CD4-positive, alpha-beta T cell treated with Interleukin-12 subunit alpha and Interleukin-12 subunit beta, for 1 hour (primary cell): ENCODE measurements around the gene ANAPC2.

Experiments used
- DNase-seq: peaks from one replicate; pipeline ENCODE4 v3.0.0-alpha.2; 2020

ANAPC2 gene

DNA sequence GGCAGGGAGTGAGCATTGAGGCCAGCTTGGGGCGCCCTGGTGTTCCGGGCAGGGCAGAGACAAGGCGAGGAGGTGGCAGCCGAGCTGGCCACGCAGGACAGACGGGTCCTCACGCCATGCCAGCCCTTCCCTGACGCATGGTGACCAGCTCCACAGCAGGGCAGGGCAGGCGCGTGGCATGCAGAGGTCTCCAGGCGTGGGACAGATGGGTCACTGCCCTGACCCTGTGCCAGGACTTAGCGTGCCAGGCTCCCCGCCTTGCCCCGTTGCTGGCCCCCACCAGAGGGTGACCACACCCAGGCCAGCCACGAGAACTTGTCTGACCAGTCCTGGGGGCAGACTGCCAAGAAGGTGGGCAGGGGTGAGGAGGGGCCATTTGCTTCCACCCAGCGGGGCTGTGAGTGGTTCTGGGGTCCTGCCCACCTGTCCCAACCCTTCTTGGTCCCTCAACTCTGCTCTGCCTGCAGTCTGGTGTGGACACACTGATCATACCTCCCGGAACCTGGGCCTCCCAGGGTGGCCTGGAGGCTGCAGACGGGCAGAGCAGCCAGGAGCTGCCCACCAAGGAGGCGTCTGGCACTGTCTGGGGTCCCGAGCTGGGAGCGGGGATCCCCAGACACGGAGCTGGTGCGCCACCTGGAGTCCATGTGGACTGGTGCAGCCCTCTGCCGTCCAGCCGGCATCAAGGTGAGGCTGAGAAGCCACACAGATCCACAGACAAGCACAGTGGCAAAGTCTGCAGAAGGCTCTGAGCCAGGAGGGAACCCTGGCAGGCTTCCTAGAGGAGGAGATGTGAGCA is 38.9 kb upstream of the ANAPC2 start, which contains the start of gene RNF224:
Gene RNF224 (plus strand): TSS at position 449 of the 799 bp plus-strand sequence. CDS start 834 bp downstream, outside the sequence.
- peak; percentile 85 for DNase-seq

DNA sequence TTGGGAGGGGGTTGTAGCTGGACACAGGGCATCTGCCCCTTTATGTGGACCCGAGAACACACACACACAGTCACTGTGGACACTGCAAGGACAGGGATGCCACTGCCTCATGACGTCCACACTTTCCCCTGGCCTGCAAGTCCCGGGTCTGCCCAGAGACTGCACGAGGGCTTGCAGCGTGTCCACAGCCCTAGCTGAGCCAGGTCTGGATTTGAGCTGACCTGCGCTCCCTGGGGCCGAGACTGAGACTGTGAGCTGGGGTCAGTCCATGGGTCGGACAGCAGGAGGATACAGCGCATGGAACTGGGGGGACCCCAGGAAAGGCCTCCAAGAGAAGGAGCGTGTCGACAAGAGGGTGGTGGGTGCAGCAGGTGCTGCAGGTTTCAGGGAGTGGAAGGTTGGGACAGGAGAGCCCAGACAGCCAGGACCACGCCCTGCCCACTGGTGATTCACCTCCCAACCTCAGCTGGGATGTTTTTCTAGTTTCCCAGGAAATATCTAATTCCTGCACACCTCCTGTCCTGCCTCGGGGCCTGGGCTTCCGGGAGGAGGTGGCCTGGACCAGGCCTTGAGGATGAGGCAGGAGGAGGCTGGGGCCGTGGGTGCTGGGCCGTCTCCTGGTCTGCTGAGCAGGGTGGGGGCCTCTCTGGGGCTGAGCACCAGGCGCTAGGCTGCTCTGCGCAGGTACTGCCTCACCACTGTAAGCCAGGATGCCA is 38.1 kb upstream of the ANAPC2 start:
- DNase-seq: no peak

DNA sequence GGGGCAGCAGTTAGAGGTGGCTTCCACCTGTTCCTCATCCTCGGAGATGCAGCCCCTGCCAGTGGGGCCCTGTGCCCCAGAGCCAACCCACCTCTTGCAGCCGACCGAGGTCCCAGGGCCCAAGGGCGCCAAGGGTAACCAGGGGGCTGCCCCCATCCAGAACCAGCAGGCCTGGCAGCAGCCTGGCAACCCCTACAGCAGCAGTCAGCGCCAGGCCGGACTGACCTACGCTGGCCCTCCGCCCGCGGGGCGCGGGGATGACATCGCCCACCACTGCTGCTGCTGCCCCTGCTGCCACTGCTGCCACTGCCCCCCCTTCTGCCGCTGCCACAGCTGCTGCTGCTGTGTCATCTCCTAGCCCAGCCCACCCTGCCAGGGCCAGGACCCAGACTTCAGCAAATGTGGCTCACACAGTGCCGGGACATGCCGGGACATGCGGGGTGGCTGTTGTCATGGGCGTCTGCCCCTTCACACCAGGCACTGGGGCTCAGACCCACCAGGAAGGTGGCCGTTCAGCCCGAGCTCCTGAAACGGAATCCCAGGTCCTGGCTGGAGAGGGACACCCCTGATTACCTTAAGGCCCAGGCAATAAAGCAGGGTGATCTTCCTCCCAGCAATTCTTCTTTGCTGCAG is 37.5 kb upstream of the ANAPC2 start:
- DNase-seq: no peak

DNA sequence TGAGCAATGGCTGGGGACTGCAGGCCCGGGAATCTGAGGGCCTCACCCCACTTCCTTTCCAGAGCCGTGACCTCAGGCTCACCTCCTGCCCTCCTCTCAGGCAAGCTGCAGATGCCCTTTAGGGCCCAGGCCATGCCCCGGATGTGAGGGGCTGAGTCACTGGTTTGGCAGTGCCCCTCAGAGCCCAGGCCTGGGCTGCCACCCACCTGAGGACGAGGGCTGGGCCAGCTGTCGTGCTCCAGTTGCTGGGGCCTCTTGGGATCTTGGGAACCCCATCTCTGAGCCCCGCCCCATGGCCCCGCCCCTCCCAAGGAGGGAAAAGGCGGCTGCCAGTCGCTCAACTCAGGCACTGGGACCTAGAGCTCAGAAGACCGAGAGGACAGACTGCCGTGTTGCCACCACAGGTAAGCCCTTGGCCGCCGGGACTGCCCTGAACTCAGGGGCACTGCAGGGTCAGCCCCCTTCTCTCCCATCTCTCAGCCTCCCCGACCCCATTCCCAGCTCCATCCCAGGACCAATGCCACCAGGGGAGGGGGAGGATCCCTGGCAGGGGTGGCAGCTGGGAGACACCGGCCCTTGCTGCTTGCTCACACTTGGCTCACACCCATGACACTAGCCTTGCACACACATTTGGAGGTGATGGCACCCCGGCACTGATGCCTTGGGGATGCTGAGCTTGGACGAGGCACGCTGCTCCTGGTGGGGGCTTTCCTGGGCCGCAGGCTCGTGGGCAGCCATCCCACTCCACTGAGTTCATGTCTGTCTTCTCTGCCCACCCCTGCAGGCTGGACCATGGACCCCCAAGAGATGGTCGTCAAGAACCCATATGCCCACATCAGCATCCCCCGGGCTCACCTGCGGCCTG is 36.7 kb upstream of the ANAPC2 start, which contains the start of gene CYSRT1:
Gene CYSRT1 (plus strand): TSS at position 345 of the 865 bp plus-strand sequence. CDS start 448 bp downstream, at position 793.
- DNase-seq: no peak

DNA sequence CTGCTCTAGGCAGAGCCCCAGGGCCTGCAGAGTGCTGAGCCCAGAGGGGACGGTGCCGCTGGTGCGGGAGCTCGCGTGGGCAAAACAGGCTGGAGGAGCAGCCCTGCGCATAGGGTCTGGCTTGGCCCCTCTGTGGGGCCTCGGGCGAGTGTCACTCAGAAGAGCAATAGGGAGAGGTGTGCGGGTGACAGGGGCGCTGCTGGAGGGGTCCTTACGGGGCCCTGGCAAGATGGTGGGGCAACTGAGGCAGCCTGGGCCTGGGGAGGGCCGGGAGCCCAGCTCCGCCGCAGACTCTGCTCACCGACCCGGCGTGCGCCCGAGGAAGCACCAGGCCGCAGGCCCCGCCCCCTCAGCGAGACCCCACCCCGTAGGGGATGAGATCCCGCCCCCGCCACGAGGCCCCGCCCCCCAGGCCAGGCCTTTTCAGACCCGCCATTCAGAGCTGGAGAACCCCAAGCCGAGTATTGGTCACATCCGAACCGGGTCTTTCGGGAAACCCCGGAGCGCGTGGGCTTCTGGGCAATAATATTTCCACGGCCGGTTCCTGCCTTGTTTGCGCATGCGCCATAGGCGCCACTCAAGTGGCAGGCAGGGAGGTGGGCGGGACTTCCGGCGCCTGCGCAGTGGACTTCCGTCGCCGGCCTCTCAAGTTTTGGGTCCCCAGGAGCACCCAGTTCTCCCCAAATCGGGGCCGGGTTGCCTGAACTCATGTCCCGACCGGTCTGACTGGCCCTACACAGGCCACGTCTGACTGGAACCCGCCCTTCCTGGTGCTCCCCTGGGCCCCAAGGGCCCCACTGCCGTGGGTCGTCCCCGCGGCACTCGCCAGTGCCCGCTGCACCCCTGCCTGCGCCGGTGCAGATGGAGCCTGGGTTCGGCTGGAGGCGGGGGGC is 35.0 kb upstream of the ANAPC2 start:
- peak; percentile 99 for DNase-seq

DNA sequence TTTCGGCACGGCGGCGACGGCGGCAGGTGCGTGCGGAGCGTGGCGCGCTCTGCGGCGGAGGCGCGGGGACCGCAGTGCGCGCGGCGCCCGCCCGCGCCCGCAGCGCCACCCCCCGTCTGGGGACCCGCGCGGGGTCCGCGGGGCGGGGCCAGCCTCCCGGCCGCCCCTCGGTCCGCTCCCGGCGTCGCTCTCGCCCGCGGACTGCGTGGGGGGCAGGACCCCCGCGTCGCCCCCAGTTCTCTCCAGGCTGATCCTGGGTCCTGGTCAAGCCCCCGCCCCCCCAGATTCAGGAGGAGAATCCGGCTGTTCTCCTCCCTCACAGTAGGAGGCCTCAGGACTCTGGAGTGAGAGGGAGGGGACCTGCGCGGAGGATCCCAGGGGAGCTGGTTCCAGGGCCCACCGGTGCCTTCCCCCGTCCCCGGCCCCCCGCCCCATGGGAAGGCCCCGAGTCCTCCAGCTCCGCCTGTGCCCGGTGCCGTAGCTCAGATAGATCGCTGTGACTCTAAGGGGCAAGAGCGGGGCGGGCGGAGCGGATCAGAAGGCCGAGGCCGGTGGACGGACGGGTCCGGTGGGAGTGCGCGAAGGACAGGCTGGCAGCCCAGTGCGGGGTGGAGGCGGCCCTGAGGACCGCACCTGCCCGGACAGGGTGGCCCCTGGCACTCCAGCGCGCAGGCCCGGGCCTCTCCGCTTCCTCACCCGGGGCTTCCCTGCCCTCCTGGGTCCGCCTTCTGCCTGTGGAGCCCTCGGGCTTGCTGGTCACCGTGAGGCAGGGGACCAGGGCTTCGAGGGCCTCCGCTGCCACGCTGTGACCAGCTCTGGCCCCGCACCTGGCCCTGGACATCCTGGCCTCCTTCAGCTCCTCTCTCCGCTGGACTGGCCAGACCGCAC is 34.1 kb upstream of the ANAPC2 start, which contains the start of gene RNF208:
Gene RNF208 (minus strand): TSS at position 51 of the 888 bp plus-strand sequence. CDS start 1,028 bp downstream, outside the sequence.
- no peak for DNase-seq

DNA sequence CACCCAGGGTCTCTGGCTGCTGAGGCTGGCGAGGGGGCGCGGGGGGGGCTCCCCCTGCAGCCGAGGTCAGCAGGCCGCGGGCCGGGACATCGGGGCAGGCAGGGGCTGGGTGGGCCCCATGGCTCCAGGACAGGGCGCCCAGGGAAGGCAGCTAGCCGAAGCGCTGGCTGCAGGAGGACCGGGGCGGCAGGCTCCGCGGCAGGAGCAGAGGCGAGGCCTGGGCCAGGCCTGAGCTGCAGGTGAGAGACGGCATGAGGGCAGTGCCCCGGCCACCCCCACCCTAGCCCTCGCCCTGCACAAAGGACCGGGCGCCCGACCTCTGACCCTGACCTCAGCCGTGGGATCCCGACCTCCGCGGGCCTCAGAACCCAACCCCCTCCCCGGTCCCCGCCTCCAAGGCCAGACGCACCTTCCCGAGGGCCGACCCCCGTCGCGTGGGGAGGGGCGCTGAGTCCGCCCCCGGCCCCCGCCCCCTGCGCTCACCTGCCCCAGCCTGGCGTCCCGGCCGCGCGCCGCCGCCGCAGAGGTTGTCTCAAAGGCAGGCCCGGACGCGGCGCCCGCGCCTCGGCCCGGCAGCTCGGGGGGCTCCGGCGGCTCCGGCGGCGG is 33.2 kb upstream of the ANAPC2 start:
- no peak for DNase-seq

DNA sequence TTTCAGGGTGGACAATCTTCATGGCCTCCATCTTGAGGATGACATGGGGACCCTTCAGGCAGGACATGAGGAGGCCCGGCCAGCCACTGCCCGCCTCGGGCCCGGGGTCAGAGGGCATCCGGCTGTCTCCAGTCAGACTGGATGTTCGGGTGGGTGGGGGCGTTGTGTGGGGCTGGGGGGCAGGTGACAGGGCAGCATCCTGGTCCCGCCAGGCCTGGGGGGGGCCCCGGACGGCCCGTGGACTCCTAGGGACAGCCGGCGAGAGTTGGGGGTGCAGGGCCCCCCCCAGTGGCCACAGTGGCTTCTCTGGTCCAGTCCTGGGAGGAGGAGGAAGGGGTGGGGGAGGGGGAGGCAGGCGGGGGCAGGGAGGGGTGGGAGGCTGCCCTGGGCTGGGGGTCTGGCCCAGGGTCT is 32.7 kb upstream of the ANAPC2 start:
- DNase-seq: no peak

DNA sequence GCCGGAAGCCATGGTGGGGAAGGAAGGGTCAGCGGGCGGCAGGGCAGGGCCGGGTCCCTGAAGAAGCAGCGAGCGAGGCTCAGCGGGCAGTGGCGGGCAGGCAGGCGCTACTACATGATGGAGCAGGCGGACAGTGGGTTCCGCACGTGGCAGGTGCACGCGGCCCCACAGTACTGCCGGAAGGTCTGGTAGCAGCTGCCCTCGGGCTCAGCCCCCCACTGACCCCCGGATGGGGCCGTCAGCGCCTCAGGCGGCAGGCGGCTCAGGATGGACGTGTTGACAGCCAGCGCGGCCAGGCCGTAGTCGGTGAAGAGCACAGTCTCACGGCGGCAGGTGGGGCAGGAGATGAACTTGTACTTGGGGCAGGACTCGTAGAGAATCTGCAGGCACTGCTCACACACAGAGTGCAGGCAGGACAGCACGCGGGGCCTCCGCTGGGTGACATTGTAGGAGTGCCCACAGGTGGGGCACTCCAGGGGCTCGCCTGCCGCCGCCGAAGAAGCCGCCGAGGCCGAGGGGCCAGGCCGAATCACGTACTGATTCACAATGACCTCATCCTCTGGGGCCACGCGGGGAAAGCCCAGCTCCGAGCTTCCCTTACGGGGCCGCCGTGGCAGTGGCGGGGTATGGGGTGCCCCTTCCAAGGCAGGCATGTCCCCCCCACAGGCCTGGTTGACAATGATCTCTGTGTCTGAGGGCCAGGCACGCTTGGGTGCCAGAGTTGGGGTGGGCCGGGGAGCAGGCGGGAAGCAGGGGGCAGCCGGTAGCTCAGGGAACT is 32.1 kb upstream of the ANAPC2 start:
- DNase-seq: no peak

DNA sequence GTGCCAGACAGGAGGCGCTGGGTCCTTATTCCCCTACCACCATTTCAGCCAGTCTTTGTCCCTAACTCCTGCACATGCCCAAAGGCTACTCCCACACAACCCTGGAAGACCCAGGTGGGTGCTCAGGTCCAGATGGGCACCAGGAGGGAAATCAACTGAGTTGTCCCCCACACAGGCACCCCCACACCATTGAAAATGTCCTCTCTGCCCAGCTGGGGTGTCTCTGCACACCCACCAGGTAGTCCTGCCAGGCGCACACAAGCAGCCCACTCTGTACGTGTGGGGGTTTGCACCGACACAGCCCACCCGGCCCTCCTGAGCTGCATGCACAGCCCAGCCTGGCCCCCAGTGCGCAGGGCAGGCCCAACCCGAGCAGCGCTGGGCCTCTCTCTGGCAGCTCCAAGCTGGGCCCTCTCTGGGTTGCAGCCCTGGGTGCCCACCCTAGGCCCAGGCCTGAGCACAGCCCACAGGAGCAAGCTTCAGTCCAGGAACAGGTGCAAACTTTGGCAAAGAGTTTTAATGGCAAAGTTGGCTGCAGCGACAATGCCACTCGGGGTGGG is 31.5 kb upstream of the ANAPC2 start:
- DNase-seq: no peak

DNA sequence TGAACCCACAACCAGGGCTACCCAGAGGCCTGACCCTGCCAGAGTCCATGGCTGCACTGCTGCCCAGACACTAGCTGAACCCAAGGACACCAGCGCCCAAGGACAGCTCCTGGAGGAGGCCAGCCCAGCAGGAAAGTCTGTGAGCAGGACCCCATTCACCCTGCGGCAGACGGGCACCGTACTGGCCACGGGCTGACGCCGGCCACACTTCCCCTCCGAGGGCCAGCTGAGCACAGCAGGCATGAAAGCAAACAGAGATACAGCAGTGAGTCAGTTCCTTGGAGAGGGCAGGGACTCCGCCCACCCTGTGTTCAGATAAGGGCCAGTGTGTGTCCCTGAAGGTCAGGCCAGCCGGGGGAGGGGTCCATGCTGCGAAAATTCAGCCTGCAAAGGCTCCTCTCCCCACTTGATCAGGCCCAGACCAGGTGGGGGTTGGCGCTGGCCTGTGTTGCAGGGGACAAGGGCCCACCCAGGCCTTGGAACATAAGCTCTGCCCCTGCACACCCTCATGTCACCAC is 30.5 kb upstream of the ANAPC2 start:
- no peak for DNase-seq

DNA sequence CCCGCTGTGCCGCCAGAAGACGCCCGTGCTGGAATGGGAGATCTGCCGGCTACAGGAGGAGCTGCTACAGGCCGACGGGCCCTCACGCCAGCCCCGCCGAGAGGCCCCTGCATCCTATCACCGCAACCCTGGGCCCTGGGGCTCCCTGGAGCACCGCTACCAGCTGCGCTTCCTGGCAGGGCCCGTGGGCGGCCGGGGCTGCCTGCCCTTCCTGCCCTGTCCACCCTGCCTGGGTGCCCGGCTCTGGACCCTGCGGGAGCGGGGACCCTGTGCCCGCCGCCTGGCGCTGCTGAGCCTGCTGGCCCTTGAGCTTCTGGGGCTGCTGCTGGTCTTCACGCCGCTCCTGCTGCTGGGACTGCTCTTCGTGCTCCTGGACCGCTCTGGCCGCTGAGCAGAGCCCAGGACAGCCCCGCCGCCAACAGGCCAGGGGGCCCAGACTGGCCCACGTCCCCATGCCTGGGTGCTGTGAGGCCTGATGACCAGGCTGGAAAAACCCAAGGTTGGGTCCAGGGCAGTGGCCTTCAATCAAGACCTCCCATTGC is 29.9 kb upstream of the ANAPC2 start:
- DNase-seq: no peak

DNA sequence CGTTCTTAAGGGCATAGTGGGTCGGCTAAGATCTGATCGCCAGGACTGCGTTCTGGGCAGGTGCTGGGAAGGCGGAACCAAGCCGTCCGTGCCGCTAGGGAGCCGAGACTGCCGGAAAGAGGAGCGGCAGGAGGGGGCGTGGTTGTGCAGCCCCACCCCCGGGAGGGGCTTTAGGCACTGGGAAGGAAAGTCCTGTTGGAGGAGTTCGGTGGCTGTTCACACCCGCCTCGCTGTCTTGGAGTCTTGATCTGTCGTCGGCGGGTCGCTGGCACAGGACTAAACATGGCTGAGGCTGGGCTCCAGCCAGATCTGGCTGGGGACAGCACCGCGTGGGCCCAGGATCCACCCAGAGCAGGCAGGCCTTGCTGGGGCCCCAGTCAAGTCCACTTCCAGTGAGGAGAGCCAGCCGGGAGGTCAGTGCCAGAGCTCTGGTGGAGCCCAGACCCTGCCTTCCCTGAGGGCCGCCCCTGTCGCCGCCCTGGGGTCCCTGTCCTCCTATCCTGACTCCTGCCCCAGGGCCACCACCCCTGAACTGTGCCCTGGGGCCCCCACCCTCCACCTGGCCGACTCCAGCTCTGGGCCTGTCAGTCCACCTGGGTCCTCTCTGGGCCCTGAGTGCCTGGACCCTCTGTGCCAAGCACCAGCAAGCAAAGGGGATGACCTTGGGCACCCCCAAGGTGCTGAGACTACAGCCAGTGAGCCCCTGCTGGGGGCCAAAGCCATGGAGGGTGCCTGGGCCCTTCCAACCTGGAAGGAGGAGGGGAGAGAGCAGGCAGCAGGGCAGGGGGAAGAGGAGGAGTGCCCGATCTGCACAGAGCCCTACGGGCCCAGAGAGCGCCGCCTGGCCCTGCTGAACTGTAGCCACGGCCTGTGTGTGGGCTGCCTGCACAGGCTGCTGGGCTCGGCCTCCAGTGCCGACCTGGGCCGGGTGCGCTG is 29.2 kb upstream of the ANAPC2 start:
- DNase-seq: no peak

DNA sequence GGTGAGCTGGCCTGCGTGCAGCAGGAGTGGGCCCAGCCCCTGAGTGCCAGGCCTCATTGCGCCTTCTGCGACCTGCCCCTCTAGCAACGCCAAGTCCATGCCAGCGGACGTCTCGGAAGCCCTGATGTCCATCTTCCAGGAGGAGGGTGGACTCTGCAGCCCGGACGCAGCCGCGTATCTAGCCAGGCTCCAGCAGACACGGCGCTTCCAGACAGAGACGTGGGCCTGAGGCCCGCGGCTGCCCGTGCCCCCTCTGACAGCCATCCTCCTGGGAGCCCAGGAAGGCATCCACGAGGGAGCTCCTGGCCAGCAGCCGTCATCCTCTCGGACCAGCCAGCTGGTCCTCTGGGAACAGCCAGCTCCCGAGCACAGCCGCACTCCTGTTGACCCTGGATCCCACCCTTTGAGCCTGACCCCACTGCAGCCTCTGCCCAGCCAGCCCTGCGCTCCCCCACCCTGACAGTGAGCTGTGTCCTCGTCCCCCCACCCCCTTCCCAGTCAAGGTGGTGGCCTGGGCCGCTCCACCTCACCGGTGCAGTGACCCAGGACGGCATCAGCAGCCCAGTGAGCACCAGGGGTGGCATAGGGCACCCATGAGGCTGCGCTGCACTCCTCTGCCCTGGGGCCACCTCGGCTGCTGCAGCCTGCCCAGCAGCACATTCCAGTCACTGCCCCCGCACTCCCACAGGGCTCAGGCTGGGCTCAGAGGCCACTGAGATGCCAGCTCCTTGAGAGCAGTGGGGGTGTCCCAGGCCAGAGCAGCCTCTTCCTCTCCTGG is 28.0 kb upstream of the ANAPC2 start:
- DNase-seq: no peak

DNA sequence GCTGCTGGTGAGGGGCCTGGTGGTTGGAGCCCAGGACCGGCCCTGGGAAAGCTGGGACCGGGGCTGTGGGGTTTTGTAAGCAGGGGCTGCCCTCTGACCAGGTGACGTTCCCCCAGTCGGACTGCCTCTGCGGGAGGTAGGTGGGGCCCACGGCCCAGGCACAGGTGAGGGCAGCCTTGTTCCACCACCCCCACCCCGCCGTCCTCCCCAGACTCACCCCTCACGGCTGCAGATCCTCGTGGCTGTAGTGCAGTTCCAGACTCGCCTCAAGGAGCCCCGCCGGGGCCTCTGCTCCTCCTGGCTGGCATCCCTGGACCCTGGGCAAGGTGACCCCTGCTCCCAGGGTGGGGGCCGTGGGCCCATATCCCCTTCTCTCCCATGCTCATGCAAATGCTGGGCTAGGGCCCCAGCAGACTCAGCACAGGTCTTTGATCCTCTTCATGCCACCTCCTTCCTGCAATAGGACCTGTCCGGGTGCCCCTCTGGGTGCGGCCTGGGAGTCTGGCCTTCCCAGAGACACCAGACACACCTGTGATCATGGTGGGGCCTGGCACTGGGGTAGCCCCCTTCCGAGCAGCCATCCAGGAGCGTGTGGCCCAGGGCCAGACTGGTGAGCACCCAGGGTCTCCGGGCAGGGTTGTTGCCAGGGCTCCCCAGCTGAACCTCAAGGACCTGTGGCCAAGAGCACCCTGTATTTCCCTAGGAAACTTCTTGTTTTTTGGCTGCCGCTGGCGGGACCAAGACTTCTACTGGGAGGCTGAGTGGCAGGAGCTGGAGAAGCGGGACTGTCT is 27.0 kb upstream of the ANAPC2 start:
- no peak for DNase-seq
